CD4-positive, CD25-positive, alpha-beta regulatory T cell (primary cell): ENCODE measurements around the gene ZNF213. TPM values are rescaled to one million over a fixed set of nuclear protein-coding genes. Genes with fewer than 3 reads are reported as not detected.
A peak's percentile ranks its signal among the peaks of the same experiment; 100 is the strongest.
"Not testable (repeated sequence)": the region's sequence is repeated elsewhere in the genome, so short reads cannot be mapped to it uniquely, and the experiment has no call there.

Experiments
- ATAC-seq, 2 donors: fragments of 150-1000 bp; cut with Tn5 transposase; one replicate each; pipeline ENCODE4 v1.10.0; 2021; ENCODE audit warnings: low read depth in 2 of 2, moderate number of reproducible peaks in 2 of 2, moderate library complexity in 1 of 2
- DNase-seq, 3 donors: peaks; one replicate each; pipeline versions ENCODE4 v3.0.0 to v3.0.0-alpha.2; 2012 to 2022; ENCODE audit warnings: mixed read lengths in 1 of 3
- H3K27ac ChIP-seq: one replicate; pipeline ENCODE4 v1.7.0; 2013; ENCODE audit warnings: mild to moderate bottlenecking, low read length; ENCODE audit not compliant: insufficient read depth, poor library complexity, severe bottlenecking
- H3K27me3 ChIP-seq: one replicate; pipeline ENCODE4 v1.7.0; 2013; ENCODE audit warnings: low read length; ENCODE audit not compliant: control insufficient read depth, insufficient read depth
- H3K36me3 ChIP-seq: one replicate; pipeline ENCODE4 v1.7.0; 2013; ENCODE audit warnings: mild to moderate bottlenecking, low read length, moderate library complexity; ENCODE audit not compliant: control insufficient read depth, insufficient read depth
- H3K4me1 ChIP-seq: 2 replicates; pipeline ENCODE4 v1.7.0; 2013; ENCODE audit warnings: mild to moderate bottlenecking, low read length; ENCODE audit not compliant: insufficient read depth, control insufficient read depth, poor library complexity, severe bottlenecking
- H3K4me3 ChIP-seq: one replicate; pipeline ENCODE4 v1.7.0; 2013; ENCODE audit warnings: low read depth, mild to moderate bottlenecking, low read length, moderate library complexity
- H3K9me3 ChIP-seq, 2 experiments: 1 replicate in 1 of 2; 2 replicates in 1 of 2; pipeline ENCODE4 v1.7.0; 2013; ENCODE audit warnings: low read length in 2 of 2, mild to moderate bottlenecking in 1 of 2, moderate library complexity in 1 of 2; ENCODE audit not compliant: control insufficient read depth in 2 of 2
- H3K27ac Mint-ChIP-seq, 3 donors: one replicate each; pipeline ENCODE4 v1.8.0; 2020 to 2022; ENCODE audit warnings: mild to moderate bottlenecking in 3 of 3, mixed read lengths in 3 of 3, moderate library complexity in 2 of 3
- H3K27me3 Mint-ChIP-seq: one replicate; pipeline ENCODE4 v1.8.0; 2022; ENCODE audit warnings: mild to moderate bottlenecking, mixed read lengths
- H3K36me3 Mint-ChIP-seq: one replicate; pipeline ENCODE4 v1.8.0; 2020; ENCODE audit warnings: mixed read lengths
- H3K4me1 Mint-ChIP-seq, 4 donors: one replicate each; pipeline ENCODE4 v1.8.0; 2020 to 2022; ENCODE audit warnings: mixed read lengths in 4 of 4, mild to moderate bottlenecking in 1 of 4
- H3K4me3 Mint-ChIP-seq, 4 donors: one replicate each; pipeline ENCODE4 v1.8.0; 2020 to 2022; ENCODE audit warnings: mild to moderate bottlenecking in 4 of 4, mixed read lengths in 4 of 4, moderate library complexity in 3 of 4
- H3K9me3 Mint-ChIP-seq, 7 donors: one replicate each; pipeline ENCODE4 v1.8.0; 2020 to 2022; ENCODE audit warnings: mixed read lengths in 7 of 7, mild to moderate bottlenecking in 3 of 7, moderate library complexity in 2 of 7
- polyA plus RNA-seq, 4 donors: library from polyadenylated mRNA; unstranded; fragments of 300-500 nt; fragmentation: Illumina TruSeq; gene quantifications; one replicate each; pipeline ENCODE4 v1.2.3, GENCODE V29; 2021
- total RNA-seq: library from RNA; stranded (reverse); gene quantifications from one replicate; pipeline ENCODE4 v1.2.3, GENCODE V29; 2022

The ZNF213 gene
- total and polyA plus RNA-seq, 5 donors from 2014 or later = 1.9 to 3.8 (median 2.2) TPM

GRCh38 chr16:3175157-3176093, 40.6 kb downstream of the ZNF213 start:
- Mint-ChIP-seq H3K36me3 (no peaks in the 10 kb centered on the region), H3K27ac (peak overlapping the region in 1 of 3 donors; percentile 29), H3K4me1 (peaks cover 0 to 41% (median 21%) of the 10 kb centered on the region in 4 donors), H3K4me3 (peak overlapping the region; percentile 41 to 54 (median 48)), H3K27me3 (peaks cover 90% of the 10 kb centered on the region), H3K9me3 (peaks cover 0 to 7% (median 0%) of the 10 kb centered on the region in 7 donors)
- Histone ChIP-seq H3K36me3 (no peaks in the 10 kb centered on the region), H3K27ac (no peak overlapping the region), H3K9me3 (no peaks in the 10 kb centered on the region), H3K4me3 (no peak overlapping the region), H3K4me1 (peaks cover 40% of the 10 kb centered on the region), H3K27me3 (peaks cover 33% of the 10 kb centered on the region)
- ATAC-seq (no peak), DNase-seq (no peak)

GRCh38 chr16:3179651-3180050, 44.8 kb downstream of the ZNF213 start:
- H3K27me3 ChIP-seq = peaks cover 46% of the 10 kb centered on the region
- Mint-ChIP-seq H3K4me1 (peaks cover 0 to 33% (median 12%) of the 10 kb centered on the region in 4 donors), H3K9me3 (peaks cover 0 to 8% (median 1%) of the 10 kb centered on the region in 7 donors), H3K27me3 (peaks cover 95% of the 10 kb centered on the region), H3K27ac (no peak overlapping the region), H3K36me3 (no peaks in the 10 kb centered on the region), H3K4me3 (no peak overlapping the region)
- no peak overlapping the region for H3K27ac ChIP-seq
- ATAC-seq (no peak), DNase-seq (no peak)
- H3K4me1 ChIP-seq = peaks cover 22% of the 10 kb centered on the region
- no peaks in the 10 kb centered on the region for H3K36me3 ChIP-seq
- H3K9me3 ChIP-seq = no peaks in the 10 kb centered on the region
- no peak overlapping the region for H3K4me3 ChIP-seq

- DNase-seq (no peak), ATAC-seq (no peak)
- peaks cover 45% of the 10 kb centered on the region for H3K27me3 ChIP-seq
- Mint-ChIP-seq H3K27ac (no peak overlapping the region), H3K4me1 (peaks cover 0 to 28% (median 12%) of the 10 kb centered on the region in 4 donors), H3K36me3 (no peaks in the 10 kb centered on the region), H3K27me3 (peaks cover 93% of the 10 kb centered on the region), H3K9me3 (peaks cover 0 to 8% (median 3%) of the 10 kb centered on the region in 7 donors), H3K4me3 (no peak overlapping the region)
- peaks cover 14% of the 10 kb centered on the region for H3K4me1 ChIP-seq
- H3K4me3 ChIP-seq = no peak overlapping the region
- H3K9me3 ChIP-seq = no peaks in the 10 kb centered on the region
- no peaks in the 10 kb centered on the region for H3K36me3 ChIP-seq
- H3K27ac ChIP-seq = no peak overlapping the region
These were observed 45.6 kb downstream of the ZNF213 start for GRCh38 chr16:3180445-3180878.

GRCh38 chr16:3182293-3182607, 47.4 kb downstream of the ZNF213 start:
- not testable (repeated sequence) for DNase-seq, H3K36me3 ChIP-seq, H3K9me3 ChIP-seq, H3K36me3 Mint-ChIP-seq, H3K27ac ChIP-seq, ATAC-seq, H3K9me3 Mint-ChIP-seq, H3K4me3 ChIP-seq
- H3K27me3 Mint-ChIP-seq = peaks cover 93% of the 10 kb centered on the region
- H3K4me3 Mint-ChIP-seq = peak overlapping the region; percentile 45 to 89 (median 77)
- Histone ChIP-seq H3K27me3 (peaks cover 45% of the 10 kb centered on the region), H3K4me1 (peaks cover 14% of the 10 kb centered on the region)
- peaks cover 1 to 25% (median 13%) of the 10 kb centered on the region in 4 donors for H3K4me1 Mint-ChIP-seq
- peak overlapping the region; percentile 52 to 86 (median 83) for H3K27ac Mint-ChIP-seq

GRCh38 chr16:3182608-3183444, 48.0 kb downstream of the ZNF213 start:
- Histone ChIP-seq H3K9me3 (no peaks in the 10 kb centered on the region), H3K27ac (no peak overlapping the region), H3K4me1 (peaks cover 15% of the 10 kb centered on the region), H3K27me3 (peaks cover 47% of the 10 kb centered on the region), H3K36me3 (no peaks in the 10 kb centered on the region), H3K4me3 (no peak overlapping the region)
- H3K36me3 Mint-ChIP-seq = no peaks in the 10 kb centered on the region
- peak; percentile 25 to 38 for ATAC-seq
- peaks cover 7 to 30% (median 18%) of the 10 kb centered on the region in 4 donors for H3K4me1 Mint-ChIP-seq
- H3K27me3 Mint-ChIP-seq = peaks cover 93% of the 10 kb centered on the region
- DNase-seq = peak in 2 of 3 donors; percentile 38 to 55
- H3K4me3 Mint-ChIP-seq = peak overlapping the region; percentile 45 to 89 (median 84)
- peaks cover 0 to 6% (median 3%) of the 10 kb centered on the region in 7 donors for H3K9me3 Mint-ChIP-seq
- H3K27ac Mint-ChIP-seq = peak overlapping the region; percentile 52 to 88 (median 86)

- peaks cover 46% of the 10 kb centered on the region for H3K27me3 ChIP-seq
- H3K27ac ChIP-seq = no peak overlapping the region
- Mint-ChIP-seq H3K9me3 (peaks cover 0 to 5% (median 3%) of the 10 kb centered on the region in 7 donors), H3K4me3 (peak overlapping the region; percentile 51 to 89 (median 84)), H3K27ac (peak overlapping the region in 2 of 3 donors; percentile 8 to 11), H3K36me3 (no peaks in the 10 kb centered on the region), H3K4me1 (peaks cover 8 to 36% (median 23%) of the 10 kb centered on the region in 4 donors), H3K27me3 (peaks cover 93% of the 10 kb centered on the region)
- H3K4me1 ChIP-seq = peaks cover 22% of the 10 kb centered on the region
- H3K9me3 ChIP-seq = no peaks in the 10 kb centered on the region
- no peaks in the 10 kb centered on the region for H3K36me3 ChIP-seq
- no peak overlapping the region for H3K4me3 ChIP-seq
- DNase-seq = no peak
- no peak for ATAC-seq
These were observed 48.8 kb downstream of the ZNF213 start for GRCh38 chr16:3183445-3184139.
